OCI-LY3 (cell line): ENCODE measurements around the gene RBSN.

Experiments
- EZH2phosphoT487 ChIP-seq: fragments of 200-600 bp; shearing (Covaris generic); IDR thresholded peaks from 2 replicates; pipeline ENCODE4 v1.6.1; 2018; ENCODE audit warnings: antibody characterized with exemption, mixed run types, low read depth
- TF ChIP-seq, protein P1 (sequence below): fragments of 200-600, 300-600 bp; sonication (generic); IDR thresholded peaks from 2 replicates; pipeline ENCODE4 v1.5.1; 2014; ENCODE audit warnings: antibody characterized with exemption, low read length, low read depth

DNA sequence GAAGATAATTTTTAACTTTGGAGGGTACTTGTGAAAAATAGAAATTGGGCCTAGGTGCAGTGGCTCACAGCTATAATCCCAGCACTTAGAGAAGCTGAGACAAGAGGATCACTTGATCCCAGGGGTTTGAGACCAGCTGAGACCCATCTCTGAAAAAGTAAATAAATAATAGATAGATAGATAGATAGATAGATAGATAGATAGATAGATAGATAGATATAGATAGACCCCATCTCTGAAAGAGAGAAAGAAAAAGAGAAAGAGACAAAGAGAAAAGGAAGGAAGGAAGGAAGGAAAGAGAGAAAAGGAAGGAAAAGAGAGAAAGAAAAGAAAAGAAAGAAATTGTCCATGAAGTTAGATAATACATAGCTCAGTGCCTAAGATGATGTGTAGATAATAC lies 69.3 kb downstream of the RBSN start:
- TF ChIP-seq, protein P1, sequence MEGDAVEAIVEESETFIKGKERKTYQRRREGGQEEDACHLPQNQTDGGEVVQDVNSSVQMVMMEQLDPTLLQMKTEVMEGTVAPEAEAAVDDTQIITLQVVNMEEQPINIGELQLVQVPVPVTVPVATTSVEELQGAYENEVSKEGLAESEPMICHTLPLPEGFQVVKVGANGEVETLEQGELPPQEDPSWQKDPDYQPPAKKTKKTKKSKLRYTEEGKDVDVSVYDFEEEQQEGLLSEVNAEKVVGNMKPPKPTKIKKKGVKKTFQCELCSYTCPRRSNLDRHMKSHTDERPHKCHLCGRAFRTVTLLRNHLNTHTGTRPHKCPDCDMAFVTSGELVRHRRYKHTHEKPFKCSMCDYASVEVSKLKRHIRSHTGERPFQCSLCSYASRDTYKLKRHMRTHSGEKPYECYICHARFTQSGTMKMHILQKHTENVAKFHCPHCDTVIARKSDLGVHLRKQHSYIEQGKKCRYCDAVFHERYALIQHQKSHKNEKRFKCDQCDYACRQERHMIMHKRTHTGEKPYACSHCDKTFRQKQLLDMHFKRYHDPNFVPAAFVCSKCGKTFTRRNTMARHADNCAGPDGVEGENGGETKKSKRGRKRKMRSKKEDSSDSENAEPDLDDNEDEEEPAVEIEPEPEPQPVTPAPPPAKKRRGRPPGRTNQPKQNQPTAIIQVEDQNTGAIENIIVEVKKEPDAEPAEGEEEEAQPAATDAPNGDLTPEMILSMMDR = no peak
- no peak for TF ChIP-seq EZH2phosphoT487
